Gastrocnemius medialis (tissue), 4 donors: Measurements from ENCODE around the gene ZNF714.

Source experiments
- POLR2A ChIP-seq, 2 donors: fragments of 450-650 bp; IDR thresholded peaks; one replicate each; pipeline ENCODE4 v1.6.1; 2017; ENCODE audit warnings: antibody characterized with exemption in 2 of 2, mild to moderate bottlenecking in 2 of 2, moderate library complexity in 2 of 2
- TF ChIP-seq, protein P1 (sequence below), 5 experiments: fragments of 450-650 bp in 3 of 5; fragments of 200-600 bp in 2 of 5; sonication (generic) in 2 of 5; IDR thresholded peaks in 4 of 5; conservative IDR thresholded peaks in 1 of 5; 1 replicate in 4 of 5; 2 replicates in 1 of 5; pipeline ENCODE4 v1.5.1; 2016 to 2019; ENCODE audit warnings: antibody characterized with exemption in 5 of 5, mild to moderate bottlenecking in 3 of 5, moderate library complexity in 3 of 5

GRCh38 chr19:21143854-21144253 is 61.9 kb downstream of the ZNF714 start:
- no peak for TF ChIP-seq POLR2A (IDR thresholded peaks at IDR 0.05)
- TF ChIP-seq, protein P1, sequence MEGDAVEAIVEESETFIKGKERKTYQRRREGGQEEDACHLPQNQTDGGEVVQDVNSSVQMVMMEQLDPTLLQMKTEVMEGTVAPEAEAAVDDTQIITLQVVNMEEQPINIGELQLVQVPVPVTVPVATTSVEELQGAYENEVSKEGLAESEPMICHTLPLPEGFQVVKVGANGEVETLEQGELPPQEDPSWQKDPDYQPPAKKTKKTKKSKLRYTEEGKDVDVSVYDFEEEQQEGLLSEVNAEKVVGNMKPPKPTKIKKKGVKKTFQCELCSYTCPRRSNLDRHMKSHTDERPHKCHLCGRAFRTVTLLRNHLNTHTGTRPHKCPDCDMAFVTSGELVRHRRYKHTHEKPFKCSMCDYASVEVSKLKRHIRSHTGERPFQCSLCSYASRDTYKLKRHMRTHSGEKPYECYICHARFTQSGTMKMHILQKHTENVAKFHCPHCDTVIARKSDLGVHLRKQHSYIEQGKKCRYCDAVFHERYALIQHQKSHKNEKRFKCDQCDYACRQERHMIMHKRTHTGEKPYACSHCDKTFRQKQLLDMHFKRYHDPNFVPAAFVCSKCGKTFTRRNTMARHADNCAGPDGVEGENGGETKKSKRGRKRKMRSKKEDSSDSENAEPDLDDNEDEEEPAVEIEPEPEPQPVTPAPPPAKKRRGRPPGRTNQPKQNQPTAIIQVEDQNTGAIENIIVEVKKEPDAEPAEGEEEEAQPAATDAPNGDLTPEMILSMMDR (IDR thresholded peaks at IDR 0.05 in 4 of 5, conservative IDR thresholded peaks at IDR 0.05 in 1 of 5) = no peak
